HepG2 (cell line): ENCODE data around the gene ZIM2. TPM values are rescaled to one million over a fixed set of nuclear protein-coding genes. Genes with fewer than 3 reads are reported as not detected.
A peak's percentile ranks its signal among the peaks of the same experiment; 100 is the strongest.

Source experiments
- ATAC-seq: fragments of 200-7000 bp; cut with Tn5 transposase; 3 replicates; pipeline ENCODE4 v1.9.1; 2020; ENCODE audit warnings: mild to moderate bottlenecking, moderate library complexity
- BruUV-seq: library from RNA; stranded (reverse); fragments of 400-500 nt; replicated peaks from 2 replicates; lab custom pipeline; 2021; lab: Mats Ljungman, UMichigan
- CTCF ChIA-PET: fragments of 300-600 bp; formaldehyde crosslinking; extraction: SDS; loops from one replicate; lab custom pipeline; 2021; ENCODE audit warnings: low total read pairs, inconsistent platforms, low intra/inter-chr PET ratio; lab: Yijun Ruan, JAX
- POLR2A ChIA-PET: fragments of 350-600 bp; sonication (Branson Sonifier 250); formaldehyde crosslinking; loops from one replicate; lab custom pipeline; 2020; ENCODE audit warnings: antibody characterized with exemption, inconsistent platforms; lab: Yijun Ruan, JAX
- DNase-seq: peaks from one replicate; pipeline ENCODE4 v3.0.0-alpha.2; 2015; ENCODE audit warnings: low spot score
- FAIRE-seq: peaks from 3 replicates; lab custom pipeline; 2011; peaks lifted over from hg19 to GRCh38; lab: Jason Lieb, UNC
- H2AFZ ChIP-seq: one replicate; pipeline ENCODE4 v1.6.1; 2011; ENCODE audit warnings: low read length, inconsistent platforms
- H3K27ac ChIP-seq: fragments of 300-600 bp; 3 replicates; pipeline ENCODE4 v1.8.0; 2011; ENCODE audit warnings: mixed run types, mild to moderate bottlenecking, mixed read lengths, low read length, inconsistent platforms; ENCODE audit not compliant: insufficient read depth; ENCODE audit errors: extremely low read length
- H3K27me3 ChIP-seq, 2 experiments: fragments of 200-600 bp in 1 of 2; 2 replicates in 1 of 2; 3 replicates in 1 of 2; pipeline versions ENCODE4 v1.6.0 to v1.8.0; 2011; ENCODE audit warnings: low read length in 2 of 2, mild to moderate bottlenecking in 2 of 2, moderate library complexity in 2 of 2, inconsistent platforms in 1 of 2; ENCODE audit not compliant: insufficient read depth in 2 of 2, control insufficient read depth in 1 of 2
- H3K36me3 ChIP-seq, 2 experiments: fragments of 200-600 bp in 1 of 2; replicated peaks in 1 of 2; 2 replicates in 1 of 2; 3 replicates in 1 of 2; pipeline versions ENCODE4 v1.5.1 to v1.8.0; 2011; ENCODE audit warnings: low read length in 2 of 2, inconsistent platforms in 1 of 2; ENCODE audit not compliant: insufficient read depth in 2 of 2, control insufficient read depth in 1 of 2
- H3K4me1 ChIP-seq: 2 replicates; pipeline ENCODE4 v1.5.1; 2012; ENCODE audit warnings: low read length, inconsistent platforms; ENCODE audit not compliant: insufficient read depth
- H3K4me2 ChIP-seq: 2 replicates; pipeline ENCODE4 v1.6.0; 2011; ENCODE audit warnings: low read depth, low read length, inconsistent platforms
- H3K4me3 ChIP-seq, 3 experiments: fragments of 200-600 bp in 1 of 3; sonication (generic), shearing (Covaris generic) in 1 of 3; replicated peaks in 1 of 3; 2 replicates each; pipeline ENCODE4 v1.5.1; 2011 to 2016; ENCODE audit warnings: low read length in 3 of 3, inconsistent platforms in 2 of 3, low read depth in 2 of 3, mild to moderate bottlenecking in 2 of 3, control low read depth in 1 of 3, mixed read lengths in 1 of 3; ENCODE audit not compliant: insufficient read depth in 1 of 3
- H3K79me2 ChIP-seq: one replicate; pipeline ENCODE4 v1.6.1; 2011; ENCODE audit warnings: low read length, inconsistent platforms; ENCODE audit not compliant: insufficient read depth
- H3K9ac ChIP-seq: 2 replicates; pipeline ENCODE4 v1.6.0; 2011; ENCODE audit warnings: mild to moderate bottlenecking, low read depth, low read length, inconsistent platforms; ENCODE audit not compliant: insufficient read depth
- H3K9me3 ChIP-seq: 2 replicates; pipeline ENCODE4 v1.5.1; 2012; ENCODE audit warnings: mild to moderate bottlenecking, low read length
- H4K20me1 ChIP-seq: 2 replicates; pipeline ENCODE4 v1.6.0; 2011; ENCODE audit warnings: inconsistent platforms, mild to moderate bottlenecking, low read length, moderate library complexity; ENCODE audit not compliant: insufficient read depth
- NCOA2 ChIP-seq: sonication (generic); formaldehyde crosslinking; IDR thresholded peaks from 2 replicates; pipeline ENCODE4 v1.8.0; 2022; ENCODE audit warnings: inconsistent platforms
- TBX2 ChIP-seq: sonication (generic); formaldehyde crosslinking; IDR thresholded peaks from 2 replicates; pipeline ENCODE4 v1.5.0; 2020; ENCODE audit warnings: missing genetic modification reagents, mild to moderate bottlenecking, borderline replicate concordance
- U2AF2 ChIP-seq: fragments of 200-400 bp; formaldehyde crosslinking; IDR thresholded peaks from 2 replicates; pipeline ENCODE4 v1.6.1; 2017; ENCODE audit warnings: low read depth, mild to moderate bottlenecking, low read length
- WGBS: methylation state at CpG from one replicate; pipeline ENCODE4 v1.1.6; 2017; ENCODE audit warnings: low lambda C conversion rate; 5-methylcytosine and 5-hydroxymethylcytosine counted together
- in situ Hi-C: cut with HindIII; loops from 2 replicates; pipeline ENCODE4 v1.10.0; 2017; ENCODE audit warnings: low pct_unique_long_range_greater_than_20kb; ENCODE audit not compliant: extremely low pct_ligation_motif_present
- intact Hi-C: fragments of 100-400 bp; cut with micrococcal nuclease; formaldehyde crosslinking; loops from one replicate; pipeline ENCODE4 v1.10.0; 2022; ENCODE audit not compliant: unreplicated experiment
- polyA plus RNA-seq, 8 experiments: library from polyadenylated mRNA; depleted of rRNA in 3 of 8; stranded (reverse) in 7 of 8; unstranded in 1 of 8; fragments of >200 nt; fragmentation: Illumina TruSeq in 4 of 8; extraction: Trizol in 4 of 8; gene quantifications; 2 replicates each; pipeline versions ENCODE4 v1.2.1 to v1.2.3, GENCODE V29; 2011 to 2016; ENCODE audit warnings: low read depth in 4 of 8, missing spikeins in 1 of 8, mixed read lengths in 1 of 8; ENCODE audit not compliant: insufficient read depth in 1 of 8
- total RNA-seq, 5 experiments: library from RNA; depleted of rRNA; stranded (reverse); fragments of >200 nt; fragmentation: Illumina TruSeq; extraction: Trizol; gene quantifications; 2 replicates each; pipeline ENCODE4 v1.2.3, GENCODE V29; 2016; ENCODE audit warnings: low read depth in 1 of 5
- TF ChIP-seq, protein P1 (sequence below): sonication (generic); formaldehyde crosslinking; IDR thresholded peaks from 2 replicates; pipeline ENCODE4 v1.4.0; 2020; ENCODE audit warnings: missing genetic modification reagents
- TF ChIP-seq, protein P2 (sequence below), 2 experiments: fragments of 450-650 bp in 1 of 2; sonication (generic) in 1 of 2; formaldehyde crosslinking in 1 of 2; IDR thresholded peaks; 2 replicates each; pipeline versions ENCODE4 v1.6.1 to v1.8.0; 2016 to 2022; ENCODE audit warnings: antibody characterized with exemption in 1 of 2, mild to moderate bottlenecking in 1 of 2, missing genetic modification reagents in 1 of 2
- TF ChIP-seq, protein P3 (sequence below): conservative IDR thresholded peaks from 2 replicates; pipeline ENCODE4 v1.6.1; 2018; ENCODE audit warnings: missing genetic modification reagents

Gene ZIM2
- total and polyA plus RNA-seq, 2 of the 13 experiments (the other 11 are each of a cell fraction or from before 2014, with no cell fraction given): 7.2 to 10.3 TPM

DNA sequence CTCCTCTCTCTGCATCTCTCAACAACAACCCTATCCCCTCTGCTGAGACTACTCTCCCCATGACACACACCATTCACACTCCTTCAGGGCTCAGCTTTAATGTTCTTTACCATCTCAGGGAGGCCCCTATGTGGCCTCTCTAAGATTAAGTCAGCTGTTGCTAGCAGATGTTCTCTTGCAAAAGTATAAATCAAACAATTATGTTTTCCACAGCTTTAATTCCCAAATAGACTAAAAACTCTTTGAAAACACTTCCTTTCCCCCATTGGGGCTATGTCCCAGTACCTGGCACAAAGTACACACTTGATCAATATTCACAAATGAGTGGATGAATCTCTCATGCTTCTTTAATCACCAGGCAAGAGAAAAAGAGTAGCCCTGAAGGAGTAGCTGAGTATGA is 5.1 kb downstream of the ZIM2 start (continued):
- TF ChIP-seq, protein P1, sequence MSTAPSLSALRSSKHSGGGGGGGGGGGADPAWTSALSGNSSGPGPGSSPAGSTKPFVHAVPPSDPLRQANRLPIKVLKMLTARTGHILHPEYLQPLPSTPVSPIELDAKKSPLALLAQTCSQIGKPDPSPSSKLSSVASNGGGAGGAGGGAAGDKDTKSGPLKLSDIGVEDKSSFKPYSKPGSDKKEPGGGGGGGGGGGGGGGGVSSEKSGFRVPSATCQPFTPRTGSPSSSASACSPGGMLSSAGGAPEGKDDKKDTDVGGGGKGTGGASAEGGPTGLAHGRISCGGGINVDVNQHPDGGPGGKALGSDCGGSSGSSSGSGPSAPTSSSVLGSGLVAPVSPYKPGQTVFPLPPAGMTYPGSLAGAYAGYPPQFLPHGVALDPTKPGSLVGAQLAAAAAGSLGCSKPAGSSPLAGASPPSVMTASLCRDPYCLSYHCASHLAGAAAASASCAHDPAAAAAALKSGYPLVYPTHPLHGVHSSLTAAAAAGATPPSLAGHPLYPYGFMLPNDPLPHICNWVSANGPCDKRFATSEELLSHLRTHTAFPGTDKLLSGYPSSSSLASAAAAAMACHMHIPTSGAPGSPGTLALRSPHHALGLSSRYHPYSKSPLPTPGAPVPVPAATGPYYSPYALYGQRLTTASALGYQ (CRISPR knock-in tag): no peak
- TF ChIP-seq, all 625 proteins: peak for 0

DNA sequence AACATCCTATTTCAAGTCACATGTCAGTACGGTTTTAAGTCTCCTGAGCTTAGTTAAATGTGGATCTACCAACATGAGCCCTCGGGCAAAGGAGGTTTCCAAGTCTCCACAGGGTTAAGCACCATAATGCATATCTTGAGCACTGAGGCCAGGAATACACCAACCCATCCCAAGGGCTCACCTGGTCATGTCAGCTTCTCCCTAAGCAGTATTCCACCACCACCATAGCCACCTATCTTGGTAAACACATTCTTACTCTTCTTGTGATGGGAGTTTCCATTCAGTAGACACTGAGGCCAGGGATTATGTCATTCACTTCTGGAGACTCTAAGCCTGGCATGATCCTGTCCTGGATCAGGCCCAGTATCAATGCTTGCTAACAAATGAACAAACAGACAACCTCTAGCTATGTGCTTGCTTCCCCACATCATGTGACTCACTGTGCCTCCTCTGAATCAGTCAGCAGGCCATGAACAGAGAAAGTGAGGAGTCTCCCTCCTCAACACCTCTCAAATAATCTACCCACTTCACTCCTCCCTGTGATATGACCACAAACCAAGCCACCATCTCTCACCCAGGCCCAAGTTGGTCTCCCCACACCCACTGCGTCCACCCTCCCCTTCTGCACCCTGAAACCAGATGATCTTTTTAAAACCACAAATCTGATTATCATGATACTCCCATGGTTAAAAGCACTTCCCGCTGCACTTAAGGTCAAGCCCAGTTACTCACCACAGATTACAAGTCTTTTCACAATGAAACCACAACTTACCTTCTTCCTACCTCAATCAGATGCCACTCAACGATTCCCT is 5.8 kb downstream of the ZIM2 start:
- no peak overlapping the region for H3K9ac ChIP-seq
- ChIA-PET CTCF (no interaction called here), POLR2A (no interaction called here)
- H3K27me3 ChIP-seq: no peaks in the 10 kb centered on the region
- in situ Hi-C loops (loop anchor here (10.0 kb wide), 1 partner anchor 230 kb away; no protein-coding TSS in a partner anchor), intact Hi-C loops (no loop called here)
- ATAC-seq (no peak), FAIRE-seq (no peak), DNase-seq (no peak)
- 46% methylated on average over 4 of the region's 5 CpGs for WGBS
- H3K27ac ChIP-seq: no peak overlapping the region
- peaks cover 16 to 52% of the 10 kb centered on the region in 2 experiments for H3K36me3 ChIP-seq
- no peaks in the 10 kb centered on the region for H3K9me3 ChIP-seq
- peaks cover 94% of the 10 kb centered on the region for H3K79me2 ChIP-seq
- H4K20me1 ChIP-seq: peaks cover 97% of the 10 kb centered on the region
- peak overlapping the region; percentile 23 for H3K4me2 ChIP-seq
- peak overlapping the region in 1 of 3 experiments; percentile 6; a peak in 1 of 6 replicates for H3K4me3 ChIP-seq
- BruUV-seq: no TSS peak
- H2AFZ ChIP-seq: no peak overlapping the region
- H3K4me1 ChIP-seq: peaks cover 67% of the 10 kb centered on the region
- TF ChIP-seq, protein P2, sequence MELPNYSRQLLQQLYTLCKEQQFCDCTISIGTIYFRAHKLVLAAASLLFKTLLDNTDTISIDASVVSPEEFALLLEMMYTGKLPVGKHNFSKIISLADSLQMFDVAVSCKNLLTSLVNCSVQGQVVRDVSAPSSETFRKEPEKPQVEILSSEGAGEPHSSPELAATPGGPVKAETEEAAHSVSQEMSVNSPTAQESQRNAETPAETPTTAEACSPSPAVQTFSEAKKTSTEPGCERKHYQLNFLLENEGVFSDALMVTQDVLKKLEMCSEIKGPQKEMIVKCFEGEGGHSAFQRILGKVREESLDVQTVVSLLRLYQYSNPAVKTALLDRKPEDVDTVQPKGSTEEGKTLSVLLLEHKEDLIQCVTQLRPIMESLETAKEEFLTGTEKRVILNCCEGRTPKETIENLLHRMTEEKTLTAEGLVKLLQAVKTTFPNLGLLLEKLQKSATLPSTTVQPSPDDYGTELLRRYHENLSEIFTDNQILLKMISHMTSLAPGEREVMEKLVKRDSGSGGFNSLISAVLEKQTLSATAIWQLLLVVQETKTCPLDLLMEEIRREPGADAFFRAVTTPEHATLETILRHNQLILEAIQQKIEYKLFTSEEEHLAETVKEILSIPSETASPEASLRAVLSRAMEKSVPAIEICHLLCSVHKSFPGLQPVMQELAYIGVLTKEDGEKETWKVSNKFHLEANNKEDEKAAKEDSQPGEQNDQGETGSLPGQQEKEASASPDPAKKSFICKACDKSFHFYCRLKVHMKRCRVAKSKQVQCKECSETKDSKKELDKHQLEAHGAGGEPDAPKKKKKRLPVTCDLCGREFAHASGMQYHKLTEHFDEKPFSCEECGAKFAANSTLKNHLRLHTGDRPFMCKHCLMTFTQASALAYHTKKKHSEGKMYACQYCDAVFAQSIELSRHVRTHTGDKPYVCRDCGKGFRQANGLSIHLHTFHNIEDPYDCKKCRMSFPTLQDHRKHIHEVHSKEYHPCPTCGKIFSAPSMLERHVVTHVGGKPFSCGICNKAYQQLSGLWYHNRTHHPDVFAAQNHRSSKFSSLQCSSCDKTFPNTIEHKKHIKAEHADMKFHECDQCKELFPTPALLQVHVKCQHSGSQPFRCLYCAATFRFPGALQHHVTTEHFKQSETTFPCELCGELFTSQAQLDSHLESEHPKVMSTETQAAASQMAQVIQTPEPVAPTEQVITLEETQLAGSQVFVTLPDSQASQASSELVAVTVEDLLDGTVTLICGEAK (IDR thresholded peaks at IDR 0.05): no peak
- TF ChIP-seq, protein P2 (CRISPR knock-in tag; IDR thresholded peaks at IDR 0.05): no peak
- TF ChIP-seq U2AF2 (no peak), TBX2 (CRISPR knock-in tag) (no peak), NCOA2 (CRISPR knock-in tag) (no peak)
- TF ChIP-seq, protein P3, sequence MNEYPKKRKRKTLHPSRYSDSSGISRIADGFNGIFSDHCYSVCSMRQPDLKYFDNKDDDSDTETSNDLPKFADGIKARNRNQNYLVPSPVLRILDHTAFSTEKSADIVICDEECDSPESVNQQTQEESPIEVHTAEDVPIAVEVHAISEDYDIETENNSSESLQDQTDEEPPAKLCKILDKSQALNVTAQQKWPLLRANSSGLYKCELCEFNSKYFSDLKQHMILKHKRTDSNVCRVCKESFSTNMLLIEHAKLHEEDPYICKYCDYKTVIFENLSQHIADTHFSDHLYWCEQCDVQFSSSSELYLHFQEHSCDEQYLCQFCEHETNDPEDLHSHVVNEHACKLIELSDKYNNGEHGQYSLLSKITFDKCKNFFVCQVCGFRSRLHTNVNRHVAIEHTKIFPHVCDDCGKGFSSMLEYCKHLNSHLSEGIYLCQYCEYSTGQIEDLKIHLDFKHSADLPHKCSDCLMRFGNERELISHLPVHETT (CRISPR knock-in tag): no peak
